Choroid plexus epithelial cell (primary cell): ENCODE data around the gene ARHGEF4.
A peak's percentile ranks its signal among the peaks of the same experiment; 100 is the strongest.
"Not testable (repeated sequence)": the region's sequence is repeated elsewhere in the genome, so short reads cannot be mapped to it uniquely, and the experiment has no call there.

Source experiments
- DNase-seq: peaks from one replicate; pipeline ENCODE4 v3.0.0-alpha.2; 2010; ENCODE audit warnings: low read depth
- H3K4me3 ChIP-seq: 2 replicates; pipeline ENCODE4 v1.5.1; 2011; ENCODE audit warnings: low read depth, mild to moderate bottlenecking, control low read depth, low read length, moderate library complexity
- TF ChIP-seq, protein P1 (sequence below): conservative IDR thresholded peaks from 2 replicates; pipeline ENCODE4 v1.5.1; 2011; ENCODE audit warnings: low read depth, mild to moderate bottlenecking, control low read depth, inconsistent platforms, low read length, moderate library complexity

The ARHGEF4 gene

DNA sequence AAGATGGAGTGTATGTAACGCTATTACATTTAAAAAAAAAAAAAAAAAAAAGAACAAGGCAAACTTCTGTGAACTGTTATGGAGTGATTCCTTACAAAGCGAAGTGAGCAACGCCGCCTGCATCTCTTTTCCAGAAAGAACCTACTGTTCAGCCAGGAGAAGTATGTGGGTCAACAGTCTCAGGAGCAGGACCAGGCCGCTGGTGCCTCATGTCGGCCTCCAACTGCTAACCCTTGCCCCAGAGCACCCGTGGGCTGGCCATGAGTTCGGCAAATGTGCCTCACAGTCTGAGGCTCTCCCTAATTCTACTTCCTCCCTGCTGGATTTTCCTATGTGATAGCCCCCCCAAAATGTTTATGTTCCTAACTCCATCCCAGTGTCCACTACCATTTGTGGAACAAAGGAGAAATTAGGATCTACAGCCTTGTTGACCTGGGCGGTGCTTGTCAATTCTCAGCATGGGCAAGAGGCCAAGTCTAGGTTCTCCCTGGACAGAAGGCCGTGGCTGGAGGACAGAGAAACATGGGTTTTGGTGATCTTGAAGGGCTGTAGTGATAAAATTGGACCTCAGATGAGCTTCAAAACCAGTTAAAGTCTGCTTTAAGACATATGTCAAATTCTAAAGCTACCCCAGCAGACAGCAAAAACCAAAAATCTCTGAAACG lies 240.6 kb downstream of the ARHGEF4 start:
- no peak overlapping the region for H3K4me3 ChIP-seq
- TF ChIP-seq, protein P1, sequence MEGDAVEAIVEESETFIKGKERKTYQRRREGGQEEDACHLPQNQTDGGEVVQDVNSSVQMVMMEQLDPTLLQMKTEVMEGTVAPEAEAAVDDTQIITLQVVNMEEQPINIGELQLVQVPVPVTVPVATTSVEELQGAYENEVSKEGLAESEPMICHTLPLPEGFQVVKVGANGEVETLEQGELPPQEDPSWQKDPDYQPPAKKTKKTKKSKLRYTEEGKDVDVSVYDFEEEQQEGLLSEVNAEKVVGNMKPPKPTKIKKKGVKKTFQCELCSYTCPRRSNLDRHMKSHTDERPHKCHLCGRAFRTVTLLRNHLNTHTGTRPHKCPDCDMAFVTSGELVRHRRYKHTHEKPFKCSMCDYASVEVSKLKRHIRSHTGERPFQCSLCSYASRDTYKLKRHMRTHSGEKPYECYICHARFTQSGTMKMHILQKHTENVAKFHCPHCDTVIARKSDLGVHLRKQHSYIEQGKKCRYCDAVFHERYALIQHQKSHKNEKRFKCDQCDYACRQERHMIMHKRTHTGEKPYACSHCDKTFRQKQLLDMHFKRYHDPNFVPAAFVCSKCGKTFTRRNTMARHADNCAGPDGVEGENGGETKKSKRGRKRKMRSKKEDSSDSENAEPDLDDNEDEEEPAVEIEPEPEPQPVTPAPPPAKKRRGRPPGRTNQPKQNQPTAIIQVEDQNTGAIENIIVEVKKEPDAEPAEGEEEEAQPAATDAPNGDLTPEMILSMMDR = no peak

GRCh38 chr2:131077966-131078365 lies 241.3 kb downstream of the ARHGEF4 start:
- H3K4me3 ChIP-seq = no peak overlapping the region
- TF ChIP-seq, protein P1 = no peak
- DNase-seq = no peak

More for the DNA sequence above, 240.6 kb downstream of the ARHGEF4 start:
- DNase-seq = no peak

DNA sequence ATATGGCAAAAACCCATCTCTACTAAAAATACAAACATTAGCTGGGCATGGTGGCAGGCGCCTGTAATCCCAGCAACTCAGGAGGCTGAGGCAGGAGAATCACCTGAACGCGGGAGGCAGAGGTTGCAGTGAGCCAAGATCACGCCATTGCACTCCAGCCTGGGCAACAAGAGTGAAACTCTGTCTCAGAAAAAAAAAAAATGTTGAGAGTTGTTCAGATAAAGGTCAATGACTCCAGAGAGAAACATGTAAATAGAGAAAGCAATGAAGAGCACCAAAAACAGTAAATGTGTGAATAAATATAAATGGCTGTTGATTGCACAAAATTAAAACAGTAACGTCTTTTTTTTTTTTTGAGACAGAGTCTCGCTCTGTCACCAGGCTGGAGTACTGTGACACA lies 243.2 kb downstream of the ARHGEF4 start:
- not testable (repeated sequence) for H3K4me3 ChIP-seq, DNase-seq

- H3K4me3 ChIP-seq = no peak overlapping the region
- TF ChIP-seq, protein P1 = no peak
- no peak for DNase-seq
Measured at GRCh38 chr2:131081190-131081589, 244.5 kb downstream of the ARHGEF4 start.

DNA sequence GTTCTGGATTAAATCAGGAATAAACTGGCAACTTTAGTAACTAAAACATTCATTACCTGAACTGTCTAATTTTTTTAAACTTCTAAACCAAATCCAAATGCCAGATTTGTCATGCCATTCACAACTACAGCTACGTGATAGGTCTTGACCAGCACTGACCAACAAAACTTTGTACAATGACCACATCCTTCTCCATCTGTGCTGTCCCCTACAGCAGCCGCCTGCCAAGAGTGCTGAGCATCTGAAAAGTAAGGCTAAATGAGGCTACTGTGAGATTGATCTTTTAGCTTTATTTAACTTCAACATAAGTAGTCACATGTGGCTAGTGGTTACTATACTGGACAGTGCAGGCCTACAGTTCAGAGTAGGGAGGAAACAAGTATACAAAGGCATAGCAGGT lies 248.9 kb downstream of the ARHGEF4 start:
- TF ChIP-seq, protein P1 = no peak
- no peak overlapping the region for H3K4me3 ChIP-seq
- DNase-seq = no peak

DNA sequence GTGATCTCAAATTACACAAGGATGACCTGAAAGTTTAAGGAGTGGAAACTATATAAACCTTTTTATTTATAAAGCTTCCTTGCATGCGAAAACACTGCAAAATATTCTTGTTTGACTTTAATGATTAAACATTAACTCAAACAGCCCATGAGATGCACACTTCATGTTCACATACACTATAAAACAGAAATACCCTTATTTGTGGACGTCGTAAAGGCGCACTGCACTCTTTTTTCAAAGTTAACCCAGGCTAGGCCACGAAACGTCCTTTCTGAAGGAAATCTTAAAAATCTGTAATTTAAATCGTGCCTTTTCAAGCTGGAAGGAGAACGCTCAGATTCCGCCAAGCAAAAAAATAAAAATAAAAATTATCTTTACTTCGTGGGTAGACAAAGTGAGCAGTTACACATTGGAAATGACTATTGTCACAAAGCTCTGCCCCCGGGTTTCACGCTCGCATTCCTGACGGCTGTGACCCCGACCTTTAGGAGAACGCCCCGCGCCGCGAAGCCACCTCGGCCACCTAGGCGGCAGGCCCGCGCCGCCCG lies 255.8 kb downstream of the ARHGEF4 start:
- H3K4me3 ChIP-seq = peak overlapping the region; percentile 85
- DNase-seq = no peak
- TF ChIP-seq, protein P1 = no peak

DNA sequence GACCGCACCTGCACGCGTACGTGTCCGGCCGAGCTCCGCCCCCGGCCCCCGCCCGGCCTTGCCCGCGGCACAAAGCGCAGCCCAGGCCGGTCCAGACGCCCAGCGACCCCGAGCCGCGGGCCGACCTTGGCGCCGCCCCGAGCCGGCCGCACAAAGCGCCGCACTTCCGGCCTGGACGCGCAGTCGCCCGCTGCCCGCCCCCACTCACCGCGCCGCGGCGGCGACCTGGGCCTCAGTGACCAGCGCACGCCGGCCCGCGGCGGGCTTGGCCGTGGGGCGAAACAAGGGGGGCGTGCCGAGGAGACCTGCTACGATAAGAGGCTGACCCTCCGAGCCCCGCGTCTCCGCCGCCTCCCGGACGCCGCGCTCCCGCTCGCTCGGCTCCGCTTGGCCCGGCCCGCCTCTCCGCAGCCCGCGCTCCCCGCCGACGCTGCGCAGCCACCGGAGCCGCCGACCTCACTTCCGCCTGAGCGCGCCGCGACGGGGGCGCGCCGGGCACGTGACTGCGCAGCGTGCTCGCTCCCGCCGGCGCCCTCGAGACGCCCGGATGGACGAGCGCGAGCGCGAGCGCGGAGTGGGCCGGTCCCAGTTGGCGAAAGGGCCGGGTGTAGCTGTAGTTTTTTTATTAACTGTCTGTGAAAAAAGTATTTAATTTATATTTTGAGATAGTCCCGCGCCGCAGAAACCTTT lies 256.4 kb downstream of the ARHGEF4 start, which contains the start of gene FAM168B:
FAM168B (minus strand) TSS at position 455 of the 690 bp plus-strand sequence. CDS start 10,814 bp downstream, outside the sequence.
- TF ChIP-seq, protein P1 = no peak
- peak within 1 kb of the TSS; percentile 85 for H3K4me3 ChIP-seq
- DNase-seq = peak; percentile 92
